T-helper 22 cell (primary cell): ENCODE measurements around the gene BTBD6.

Source experiments
- DNase-seq: peaks from one replicate; pipeline ENCODE4 v3.0.0-alpha.2; 2020; ENCODE audit warnings: low read depth

Gene BTBD6

DNA sequence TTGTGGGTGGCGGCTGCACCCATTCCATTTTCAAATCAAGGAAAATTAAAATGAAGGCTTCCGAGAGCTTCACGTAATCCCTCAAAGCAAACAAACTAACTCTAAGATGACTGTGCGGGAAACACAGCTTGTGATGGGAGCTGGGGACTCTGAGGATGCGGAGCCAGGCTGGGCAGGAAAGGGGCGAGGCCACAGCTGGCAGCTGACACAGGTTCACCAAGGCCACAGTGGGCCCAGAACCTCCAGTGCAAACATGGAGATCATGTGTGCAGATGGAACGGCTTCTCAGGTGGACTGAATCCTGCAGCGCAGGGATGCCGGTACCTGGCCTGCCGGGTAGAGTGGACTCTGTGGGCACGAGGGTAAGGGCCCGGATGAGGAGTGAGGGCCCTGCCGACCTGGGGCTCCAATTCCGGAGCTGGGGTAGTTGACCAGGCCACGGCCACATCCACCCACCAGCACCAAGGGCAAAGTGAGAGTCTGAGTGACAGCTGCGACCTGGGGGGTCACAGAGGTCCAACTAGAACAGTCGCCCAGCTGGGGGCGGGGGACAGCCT, 19.2 kb upstream of the BTBD6 start:
- DNase-seq: no peak

DNA sequence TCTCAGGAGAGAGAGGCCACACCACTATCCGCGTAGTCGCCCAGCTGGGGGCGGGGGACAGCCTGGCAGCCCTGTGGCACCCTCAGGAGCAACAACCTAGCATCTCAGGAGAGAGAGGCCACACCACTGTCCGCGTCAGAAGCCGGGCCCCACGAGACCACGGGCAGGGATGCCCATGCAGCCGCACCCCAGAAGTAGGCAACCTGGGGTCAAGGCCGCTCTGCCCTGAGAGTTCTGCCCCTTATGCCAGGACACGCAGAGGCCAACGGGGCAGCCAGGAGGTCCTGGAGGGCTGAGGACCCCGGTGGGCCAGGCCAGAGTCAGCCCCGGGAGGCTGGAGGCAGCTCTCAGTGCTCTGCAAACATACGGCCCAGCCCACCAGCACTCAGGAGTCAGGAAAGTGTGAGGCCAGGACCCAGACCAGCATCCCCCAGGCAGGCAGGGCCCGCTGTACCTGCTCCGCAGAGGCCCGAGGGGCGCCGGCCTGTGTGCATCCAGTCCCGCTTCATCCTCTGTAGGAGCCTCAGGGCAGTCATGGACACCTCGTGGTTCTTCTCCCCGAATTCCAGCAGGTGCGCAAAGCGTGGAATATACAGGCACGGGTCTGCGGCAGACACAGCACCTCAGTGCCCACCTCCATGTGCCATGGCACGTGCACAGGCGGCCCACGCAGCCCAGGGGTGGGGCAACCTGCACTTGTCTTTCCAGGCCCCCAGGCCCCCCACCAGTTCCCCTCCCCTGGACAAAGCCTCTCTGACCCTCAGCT, 7.3 kb upstream of the BTBD6 start:
- no peak for DNase-seq

DNA sequence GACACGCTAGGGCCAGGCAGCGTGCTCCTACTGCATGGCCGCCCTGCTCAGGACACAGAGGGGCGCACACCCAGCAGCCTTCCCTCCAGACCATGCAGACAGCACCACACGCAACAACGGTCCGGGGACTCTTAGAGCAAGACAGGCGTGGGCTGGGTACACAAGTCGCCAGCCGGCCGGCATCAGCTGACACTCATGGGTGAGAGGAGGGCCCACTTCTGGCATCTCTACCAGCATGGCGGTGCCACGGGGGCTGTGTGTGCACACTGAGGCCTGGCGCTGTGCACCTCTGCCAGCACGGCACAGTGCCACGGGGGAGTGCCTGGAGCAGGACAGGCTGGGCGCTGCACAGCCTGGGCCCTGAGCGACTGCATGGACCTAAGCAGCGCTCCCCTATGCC, 6.7 kb upstream of the BTBD6 start:
- DNase-seq: no peak

DNA sequence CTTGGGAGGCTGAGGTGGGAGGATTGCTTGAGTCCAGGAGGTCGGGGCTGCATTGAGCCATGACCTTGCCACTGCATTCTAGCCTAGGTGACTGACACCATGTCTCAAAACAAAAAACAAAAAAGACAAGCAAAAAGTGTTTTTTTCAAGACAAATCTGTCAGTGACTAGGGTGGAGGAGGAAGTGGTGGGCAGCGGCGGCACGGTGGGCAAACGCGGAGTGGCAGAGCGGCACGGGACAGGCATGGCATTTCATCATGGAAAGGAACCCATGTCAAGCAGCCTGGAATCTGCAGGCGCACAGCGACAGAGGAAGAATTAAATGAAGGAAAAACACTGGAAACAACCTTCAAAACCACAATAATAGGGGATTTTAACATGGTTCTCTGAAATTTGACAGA, 4.0 kb upstream of the BTBD6 start:
- DNase-seq: no peak

DNA sequence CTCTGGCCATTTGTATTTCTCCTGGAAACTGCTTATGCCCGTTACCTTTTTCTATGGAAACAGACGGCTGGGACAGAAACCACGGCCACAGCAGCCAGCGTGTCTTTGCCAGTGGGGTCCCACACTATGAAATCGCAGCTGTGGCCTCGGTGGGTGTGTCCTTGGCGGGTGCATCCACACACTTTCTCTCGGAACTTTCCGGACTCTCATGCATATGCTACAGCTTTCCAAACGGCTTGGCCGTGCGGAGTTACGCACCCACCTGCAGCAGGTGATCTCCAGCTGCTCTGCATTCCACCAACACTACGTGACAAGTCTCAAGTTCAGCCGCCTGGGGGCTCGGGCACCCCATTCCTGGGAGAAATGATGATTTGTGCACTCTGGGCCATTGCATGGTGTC, 1.3 kb upstream of the BTBD6 start:
- no peak for DNase-seq

DNA sequence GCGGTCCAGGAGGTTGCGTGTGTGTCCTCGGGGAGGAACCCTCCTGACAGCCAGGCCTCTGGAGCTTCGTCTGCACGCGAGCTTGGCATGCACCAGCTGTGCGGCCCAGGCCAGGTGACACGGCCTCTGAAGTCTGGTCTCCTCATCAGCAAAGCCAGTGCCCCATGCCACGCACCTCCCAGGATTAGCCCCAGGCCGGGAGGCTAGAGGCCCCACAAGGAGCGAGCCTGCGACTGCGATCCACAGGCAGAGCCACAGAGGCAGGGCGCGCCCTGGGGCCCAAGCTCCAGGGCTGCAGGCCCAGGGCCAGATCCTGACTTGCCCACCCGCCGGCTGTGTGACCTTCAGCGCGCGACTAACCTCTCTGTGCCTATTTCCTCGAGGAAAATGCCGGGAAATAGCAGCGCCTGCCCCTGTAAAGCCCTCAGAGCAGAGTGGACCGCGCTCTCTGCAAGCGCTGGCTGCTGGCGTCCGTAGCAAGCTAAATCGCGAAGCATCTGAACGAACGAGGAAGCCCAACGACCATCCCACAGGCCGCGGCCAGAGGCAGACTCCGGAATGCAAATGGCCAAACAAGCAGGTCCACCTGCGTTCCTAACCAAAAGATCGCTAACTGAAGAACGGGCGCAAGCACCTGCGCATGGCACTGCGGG, 492 bp upstream of the BTBD6 start:
- no peak for DNase-seq

DNA sequence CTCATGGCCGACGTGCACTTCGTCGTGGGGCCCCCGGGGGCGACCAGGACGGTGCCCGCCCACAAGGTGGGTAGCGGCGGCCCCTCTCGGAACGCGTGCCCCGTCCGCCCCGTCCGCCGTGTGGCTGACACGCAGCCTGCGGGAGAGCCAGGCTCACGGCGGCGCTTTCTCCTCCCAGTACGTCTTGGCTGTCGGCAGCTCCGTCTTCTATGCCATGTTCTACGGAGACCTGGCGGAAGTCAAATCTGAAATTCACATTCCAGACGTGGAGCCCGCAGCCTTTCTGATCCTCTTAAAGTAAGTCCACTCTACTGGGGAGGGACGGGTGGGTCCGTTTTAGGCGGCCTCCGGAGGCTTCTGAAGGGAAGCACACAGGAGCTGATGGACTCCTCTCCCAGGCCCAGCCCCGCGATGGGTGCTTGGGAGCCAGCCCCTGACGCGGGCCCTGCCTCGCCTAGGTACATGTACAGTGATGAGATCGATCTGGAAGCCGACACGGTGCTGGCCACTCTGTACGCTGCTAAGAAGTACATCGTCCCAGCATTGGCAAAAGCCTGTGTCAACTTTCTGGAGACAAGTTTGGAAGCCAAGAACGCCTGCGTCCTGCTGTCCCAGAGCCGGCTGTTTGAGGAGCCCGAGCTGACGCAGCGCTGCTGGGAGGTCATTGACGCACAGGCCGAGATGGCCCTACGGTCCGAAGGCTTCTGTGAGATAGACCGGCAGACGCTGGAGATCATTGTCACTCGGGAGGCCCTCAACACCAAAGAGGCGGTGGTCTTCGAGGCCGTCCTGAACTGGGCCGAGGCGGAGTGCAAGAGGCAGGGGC, 1.1 kb downstream of the BTBD6 start:
- no peak for DNase-seq

DNA sequence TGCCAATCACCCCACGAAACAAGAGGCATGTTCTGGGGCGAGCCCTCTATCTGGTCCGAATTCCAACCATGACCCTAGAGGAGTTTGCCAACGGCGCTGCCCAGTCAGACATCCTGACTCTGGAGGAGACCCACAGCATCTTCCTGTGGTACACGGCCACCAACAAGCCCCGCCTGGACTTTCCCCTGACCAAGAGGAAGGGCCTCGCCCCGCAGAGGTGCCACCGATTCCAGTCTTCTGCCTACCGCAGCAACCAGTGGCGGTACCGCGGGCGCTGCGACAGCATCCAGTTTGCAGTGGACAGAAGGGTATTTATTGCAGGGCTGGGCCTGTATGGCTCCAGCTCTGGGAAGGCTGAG, 1.7 kb downstream of the BTBD6 start:
- no peak for DNase-seq

DNA sequence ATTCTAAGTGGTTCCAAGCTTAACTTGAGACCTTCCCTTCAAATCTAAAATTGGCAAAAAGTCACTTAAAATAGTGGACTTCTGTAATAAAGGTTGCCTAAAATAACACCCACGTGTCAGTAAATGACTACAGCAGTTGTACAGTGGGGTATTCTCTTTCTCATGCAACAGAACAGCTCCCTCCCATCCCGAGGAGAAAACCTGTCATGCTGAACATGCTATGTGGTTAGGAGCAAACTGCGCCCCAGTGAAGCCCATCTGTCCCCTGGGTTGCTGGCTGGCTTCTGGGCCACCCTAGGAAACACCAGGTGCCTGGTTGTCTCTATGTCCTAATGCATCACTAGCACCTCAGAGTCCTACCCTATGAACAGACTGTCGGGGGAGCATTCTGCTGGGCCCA, 2.7 kb downstream of the BTBD6 start:
- DNase-seq: no peak

DNA sequence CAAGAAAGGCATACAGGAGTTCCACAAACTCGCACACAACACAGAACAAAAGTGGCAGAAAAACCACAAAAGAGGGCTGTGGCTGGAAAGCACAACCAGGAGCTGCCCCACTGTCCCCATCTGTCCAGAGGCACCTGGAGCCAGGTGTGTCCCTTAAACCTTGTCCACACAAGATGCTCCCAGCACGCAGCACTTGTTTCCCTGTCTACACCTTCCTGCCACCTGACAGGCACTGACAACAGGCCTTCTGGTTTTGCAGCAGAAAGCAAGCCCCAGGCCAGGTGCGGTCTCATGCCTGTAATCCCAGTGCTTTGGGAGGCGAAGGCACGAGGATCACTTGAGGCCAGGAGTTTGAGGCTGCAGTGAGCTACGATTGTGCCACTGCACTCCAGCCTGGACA, 3.6 kb downstream of the BTBD6 start:
- no peak for DNase-seq

DNA sequence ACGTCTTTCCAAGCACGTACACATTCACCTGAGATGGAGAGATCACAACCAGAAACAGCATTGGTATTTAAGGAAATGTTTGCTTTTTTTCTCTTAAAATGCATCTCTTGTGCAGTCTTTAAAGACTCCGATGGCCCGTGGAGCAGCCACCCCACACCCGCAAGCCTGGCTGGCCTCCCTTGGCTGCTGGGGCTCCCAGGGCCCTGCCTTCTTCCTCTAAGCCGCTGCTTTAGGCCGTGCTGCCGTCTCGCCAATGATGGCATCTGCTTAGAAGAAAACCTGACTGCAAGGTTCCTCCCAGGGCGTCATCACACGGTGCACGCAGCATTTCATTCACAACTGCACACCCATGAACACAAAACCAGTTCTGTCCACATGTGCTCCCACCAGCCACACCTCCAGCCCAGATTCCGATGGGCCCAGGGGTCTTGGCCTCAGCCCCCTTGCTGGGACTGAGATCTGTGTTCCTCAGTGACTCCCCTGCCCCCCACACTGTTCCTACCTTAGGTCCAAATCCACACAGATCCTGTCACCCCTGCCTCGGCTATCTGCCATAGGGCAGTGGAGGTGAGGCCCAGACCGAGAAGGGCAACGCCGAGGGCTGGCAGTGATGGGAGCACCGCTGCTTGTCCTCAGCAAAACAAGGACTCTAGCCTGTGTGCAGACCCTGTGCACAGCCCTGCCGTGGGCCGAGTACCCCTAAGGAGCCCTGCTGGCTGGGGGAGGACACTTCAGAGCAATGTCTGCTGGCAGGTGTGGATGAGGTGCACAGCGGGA, 4.4 kb downstream of the BTBD6 start:
- DNase-seq: no peak

DNA sequence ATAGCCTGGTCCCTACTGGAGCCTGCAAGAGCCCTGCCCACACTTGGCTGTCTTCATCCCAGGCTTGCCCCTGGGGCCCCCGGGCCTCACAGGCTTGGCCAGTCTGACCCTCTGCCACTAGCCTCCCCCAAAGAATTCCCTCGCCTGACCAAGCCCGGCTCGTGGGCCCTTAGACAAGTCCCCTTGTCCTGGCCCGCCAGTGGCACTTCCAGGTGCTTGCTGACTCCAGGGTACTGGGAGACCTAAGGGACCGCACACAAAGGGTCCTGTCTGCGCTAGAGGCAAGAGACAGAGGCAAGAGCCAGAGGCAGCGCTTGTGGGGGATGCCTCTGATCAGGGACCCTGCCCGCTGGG, 5.0 kb downstream of the BTBD6 start:
- DNase-seq: no peak

DNA sequence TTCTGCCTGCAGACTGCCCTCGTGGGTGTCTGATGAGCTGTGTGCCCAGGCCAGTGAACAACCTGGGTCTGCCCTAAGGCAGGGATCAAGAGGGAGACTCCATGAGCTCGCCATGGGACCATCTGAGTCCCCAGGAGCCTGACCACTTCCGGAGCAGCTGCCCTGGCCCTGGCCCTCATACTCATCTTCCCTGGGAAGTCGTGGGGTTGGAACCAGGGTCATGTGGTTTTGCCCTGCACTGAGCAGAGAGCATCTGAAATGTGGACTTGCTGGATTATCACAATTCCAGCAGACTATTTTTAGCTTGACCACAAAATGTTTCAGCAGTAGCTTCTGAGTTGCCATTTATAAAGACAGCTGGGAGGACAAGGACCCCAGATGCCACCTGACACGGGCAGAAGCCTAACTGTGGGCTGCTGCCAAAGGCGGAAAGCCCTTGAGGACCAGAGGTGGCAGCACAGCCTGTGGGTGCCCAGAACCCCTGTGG, 6.7 kb downstream of the BTBD6 start:
- no peak for DNase-seq

DNA sequence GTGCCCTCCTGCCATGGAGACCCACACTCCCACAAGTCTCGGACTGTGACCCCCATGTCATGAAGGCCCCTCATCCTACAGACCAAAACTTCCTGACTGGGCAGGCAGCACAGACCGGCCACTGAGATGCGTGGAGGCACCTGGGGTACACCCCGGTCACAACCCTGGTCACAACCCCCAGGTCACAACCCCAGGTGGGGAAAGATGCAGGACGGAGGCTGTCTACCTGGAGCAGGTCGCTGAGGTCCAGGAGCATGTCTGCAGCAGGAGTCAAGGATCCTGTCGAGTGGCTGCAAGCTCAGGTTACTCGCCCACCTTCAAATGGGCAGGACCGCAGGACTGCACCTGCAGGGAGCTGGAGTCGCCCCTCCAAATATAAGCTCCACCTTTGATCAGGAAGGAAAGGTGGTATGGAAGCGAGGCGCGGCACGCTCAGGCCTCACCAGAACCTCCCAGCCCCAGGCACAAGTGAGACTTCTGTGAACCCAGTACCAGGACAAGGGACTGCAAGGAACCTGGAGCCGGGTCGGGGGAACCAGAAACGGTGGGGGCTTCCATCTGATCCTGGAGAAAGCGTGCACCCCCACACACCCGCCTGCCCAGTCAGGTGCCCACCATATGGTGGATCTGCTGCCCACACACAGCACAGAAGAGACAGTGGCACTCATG, 8.1 kb downstream of the BTBD6 start:
- DNase-seq: no peak

DNA sequence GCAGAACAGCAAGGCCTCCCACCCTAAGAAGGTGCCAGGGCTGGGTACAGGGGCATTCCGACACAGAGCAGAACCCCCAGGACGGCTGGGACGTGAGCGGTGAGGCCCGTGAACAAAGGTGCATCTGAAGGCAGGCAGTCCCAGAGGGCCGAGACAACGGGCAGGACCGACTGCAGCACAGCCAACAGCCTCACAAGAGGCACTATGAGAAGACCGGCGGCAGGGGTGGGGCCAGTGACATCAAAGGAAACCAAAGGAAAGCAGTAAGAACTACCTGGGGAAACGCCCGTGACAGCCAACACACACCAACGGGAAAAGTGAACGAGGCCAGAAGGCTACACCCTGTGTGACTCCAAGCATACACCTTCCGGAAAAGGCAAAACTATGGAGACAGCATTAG, 9.1 kb downstream of the BTBD6 start:
- DNase-seq: no peak

DNA sequence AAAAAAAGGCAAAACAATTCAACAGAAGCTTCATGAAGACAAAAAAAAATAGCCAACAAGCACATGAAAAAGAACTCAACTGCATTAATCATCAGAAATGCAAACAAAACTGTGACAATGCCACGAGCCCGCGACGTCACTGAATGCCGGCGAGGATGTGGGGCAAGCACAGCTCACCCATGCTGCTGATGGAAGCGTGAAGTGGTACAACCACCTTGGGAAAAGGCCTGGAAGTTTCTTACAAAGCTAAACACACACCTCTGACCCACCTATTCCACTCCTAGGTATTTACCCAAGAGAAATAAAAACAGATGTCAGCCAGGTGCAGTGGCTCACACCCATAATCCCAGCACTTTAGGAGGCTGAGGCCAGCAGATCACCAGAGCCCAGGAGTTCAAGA, 10.5 kb downstream of the BTBD6 start:
- DNase-seq: no peak

DNA sequence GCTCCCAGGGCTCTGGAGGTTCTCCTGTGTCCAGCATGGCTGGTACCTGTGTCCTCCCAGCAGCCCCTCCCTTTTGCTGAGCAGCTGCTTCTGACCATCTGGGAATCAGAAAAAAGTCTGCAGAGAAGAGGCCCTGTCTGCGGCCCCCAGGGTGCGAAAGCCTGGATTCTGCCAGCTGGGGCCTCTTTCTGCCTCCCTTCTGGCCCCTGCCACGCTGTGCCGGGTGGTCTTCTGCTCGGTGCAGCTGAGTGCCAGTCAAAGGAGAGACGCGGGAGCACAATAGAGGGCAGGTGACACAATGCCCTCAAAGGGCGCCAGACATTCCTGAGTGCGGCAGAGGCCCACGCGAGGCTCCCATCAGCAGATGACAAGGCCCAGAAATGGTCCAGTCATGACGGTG, 12.6 kb downstream of the BTBD6 start:
- DNase-seq: no peak

DNA sequence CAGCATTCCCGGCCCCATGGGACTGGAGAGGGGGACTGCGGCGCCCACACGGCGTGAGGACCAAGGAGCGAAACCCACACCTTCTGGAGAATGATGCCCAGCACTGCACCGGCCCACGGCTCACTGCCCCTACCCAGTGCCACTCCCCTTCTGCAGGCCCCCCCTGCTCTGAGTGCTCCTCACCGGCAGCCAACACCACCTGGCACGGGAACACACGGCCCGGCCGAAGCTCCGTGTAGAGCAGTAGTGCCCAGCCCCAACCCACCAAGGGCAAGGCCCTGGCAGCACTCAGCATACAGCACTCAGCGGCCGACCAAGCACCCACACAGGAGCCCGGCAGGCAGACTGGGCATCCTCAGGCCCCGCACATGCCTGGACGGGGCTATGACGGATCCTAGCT, 13.4 kb downstream of the BTBD6 start:
- no peak for DNase-seq

DNA sequence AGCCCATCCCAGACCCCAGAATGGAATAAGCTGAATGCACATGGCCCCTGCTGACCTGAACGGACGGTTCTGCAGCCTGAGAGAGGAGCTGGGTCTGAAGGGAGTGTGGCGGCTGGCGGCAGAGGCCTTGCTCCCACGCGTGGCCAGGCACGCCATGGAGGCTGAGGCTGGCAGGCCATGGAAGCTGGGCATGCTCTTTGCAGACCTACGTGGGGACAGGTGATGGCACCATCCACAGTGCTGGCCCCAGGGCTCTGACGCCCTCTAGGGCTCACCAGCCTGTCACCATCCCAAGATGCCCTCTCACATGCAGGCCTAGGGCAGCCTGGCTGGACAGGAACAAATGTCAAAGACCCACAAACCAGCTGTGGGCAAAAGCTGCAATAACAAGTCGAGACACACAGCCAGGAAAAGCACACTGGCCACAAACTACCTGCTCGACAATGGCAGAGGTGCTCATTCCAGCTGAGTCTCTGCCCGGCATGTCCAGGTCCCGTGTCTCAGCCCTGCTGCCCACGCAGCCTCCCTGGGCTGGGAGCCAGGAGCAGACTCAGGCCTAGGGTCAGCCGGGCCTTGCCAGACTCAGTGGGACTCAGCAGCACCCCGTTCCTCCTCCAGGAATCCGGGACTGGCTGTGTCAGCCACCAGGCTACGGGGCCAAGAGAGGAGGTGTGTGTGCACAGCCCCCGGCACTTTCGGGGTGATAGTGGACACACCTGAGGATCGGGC, 19.7 kb downstream of the BTBD6 start:
- no peak for DNase-seq

DNA sequence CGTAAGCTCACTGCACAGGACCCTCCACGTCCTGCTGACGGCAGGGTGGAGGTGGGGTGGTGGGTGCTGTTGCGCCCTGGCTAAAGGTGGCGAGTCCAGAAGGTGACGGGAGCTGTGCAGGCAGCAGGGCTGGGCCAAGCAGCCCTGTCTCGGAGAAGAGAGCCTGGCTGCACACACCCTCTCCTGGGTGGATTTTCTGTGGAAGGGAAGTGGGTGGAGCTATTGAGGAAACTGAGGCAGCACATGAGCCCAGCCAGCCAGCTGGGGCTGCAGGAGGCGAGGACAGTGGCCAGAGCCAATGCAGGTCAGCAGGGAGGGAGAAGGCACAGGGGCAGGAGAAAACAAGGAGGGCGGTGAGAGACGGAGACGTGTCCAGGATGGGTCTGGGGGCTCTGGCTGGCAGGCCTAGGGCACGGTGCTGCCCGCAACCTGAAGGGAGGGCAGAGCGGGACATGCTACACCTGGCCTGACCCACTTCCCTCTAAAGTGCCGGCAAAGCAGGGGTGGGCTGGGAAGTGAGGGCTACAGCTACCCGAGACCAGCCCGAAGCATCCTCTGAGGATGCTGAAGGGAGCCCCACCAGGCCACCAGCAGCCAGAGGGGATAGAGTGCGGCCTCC, 20.5 kb downstream of the BTBD6 start:
- no peak for DNase-seq
